Left colon (tissue), 2 donors: ENCODE measurements around the gene ISG15. TPM values are rescaled to one million over a fixed set of nuclear protein-coding genes. Genes with fewer than 3 reads are reported as not detected.
"Not testable (repeated sequence)": the region's sequence is repeated elsewhere in the genome, so short reads cannot be mapped to it uniquely, and the experiment has no call there.

Experiments used
- ATAC-seq: fragments of 200-7000 bp; cut with Tn5 transposase; one replicate; pipeline ENCODE4 v1.9.1; 2020; ENCODE audit warnings: mild to moderate bottlenecking, moderate library complexity
- DNase-seq, 2 donors: peaks; one replicate each; pipeline ENCODE4 v3.0.0-alpha.2; 2020
- intact Hi-C, 2 donors: fragments of 100-400 bp; cut with DNase I in 1 of 2; cut with micrococcal nuclease in 1 of 2; formaldehyde crosslinking; loops; one replicate each; pipeline versions ENCODE4 v1.11.2 to v1.14.0; 2022; cut with DNase I, micrococcal nuclease
- total RNA-seq, 2 donors: library from RNA; stranded (reverse); fragmentation: NEBNext Ultra II Directional; extraction: Animal tissue kit (Norgen Biotek cat#: 25700); gene quantifications; one replicate each; pipeline ENCODE4 v1.2.1, GENCODE V29; 2021
- donor health status: DM: no; HTN: no; CAD: no.
- donor health status: DM: yes; HTN: yes; CAD: no.

Gene ISG15
- total RNA-seq, 2 donors from 2014 or later = 31.2 to 37.9 TPM

GRCh38 chr1:1000357-1001056 lies 12.8 kb upstream of the ISG15 start:
- ATAC-seq (peak; percentile 30), DNase-seq (peak; percentile 77 to 79)
- intact Hi-C loops = no loop called here

- DNase-seq = peak in 1 of 2 donors; percentile 38
- intact Hi-C loops = no loop called here
- ATAC-seq = no peak
Observed at GRCh38 chr1:1001057-1001783, 12.1 kb upstream of the ISG15 start.

GRCh38 chr1:1003618-1004419 lies 9.5 kb upstream of the ISG15 start:
- intact Hi-C loops = no loop called here
- peak; percentile 9 to 24 for DNase-seq
- ATAC-seq = no peak

GRCh38 chr1:1004420-1004779 lies 8.9 kb upstream of the ISG15 start:
- DNase-seq (peak; percentile 6 to 26), ATAC-seq (no peak)
- intact Hi-C loops = no loop called here

- ATAC-seq = peak; percentile 49
Observed at GRCh38 chr1:1004780-1005697, 8.3 kb upstream of the ISG15 start.

GRCh38 chr1:1005774-1006304 lies 7.5 kb upstream of the ISG15 start:
- intact Hi-C loops = no loop called here
- ATAC-seq = peak; percentile 1
- peak in 1 of 2 donors; percentile 28 for DNase-seq

More at GRCh38 chr1:1004780-1005697, 8.3 kb upstream of the ISG15 start:
- intact Hi-C loops = no loop called here
- DNase-seq = peak; percentile 51 to 55

GRCh38 chr1:1006305-1007159 lies 6.8 kb upstream of the ISG15 start:
- peak; percentile 80 to 87 for DNase-seq
- intact Hi-C loops = no loop called here
- ATAC-seq = peak; percentile 86

GRCh38 chr1:1010131-1010530 lies 3.2 kb upstream of the ISG15 start:
- intact Hi-C loops, DNase-seq, ATAC-seq: not testable (repeated sequence)

- DNase-seq (no peak), ATAC-seq (no peak)
- intact Hi-C loops = no loop called here
Observed at GRCh38 chr1:1011396-1011949, 1.8 kb upstream of the ISG15 start.

GRCh38 chr1:1012736-1013104 lies 577 bp upstream of the ISG15 start:
- peak; percentile 12 to 19 for DNase-seq
- peak; percentile 5 for ATAC-seq
- intact Hi-C loops = not testable (repeated sequence)

- peak in 1 of 2 donors; percentile 39 for DNase-seq
- intact Hi-C loops = no loop called here
- ATAC-seq = no peak
Observed at GRCh38 chr1:1013922-1014648, 788 bp downstream of the ISG15 start.

- intact Hi-C loops = no loop called here
- no peak for ATAC-seq
- peak in 1 of 2 donors; percentile 38 for DNase-seq
Observed at GRCh38 chr1:1014799-1015681, 1.7 kb downstream of the ISG15 start.

- intact Hi-C loops, DNase-seq, ATAC-seq: not testable (repeated sequence)
Observed at GRCh38 chr1:1017397-1018320, 4.4 kb downstream of the ISG15 start.

- DNase-seq, intact Hi-C loops, ATAC-seq: not testable (repeated sequence)
Observed at GRCh38 chr1:1018321-1018685, 5.0 kb downstream of the ISG15 start.
